Neural crest cell (in vitro differentiated cells): Measurements from ENCODE around the gene CTAG1A. TPM values are rescaled to one million over a fixed set of nuclear protein-coding genes. Genes with fewer than 3 reads are reported as not detected.
"Not testable (repeated sequence)": the region's sequence is repeated elsewhere in the genome, so short reads cannot be mapped to it uniquely, and the experiment has no call there.

Source experiments
- DNase-seq: peaks from one replicate; pipeline ENCODE4 v3.0.0; 2021; ENCODE audit warnings: low read depth, mixed read lengths, low spot score
- H3K27ac Mint-ChIP-seq: one replicate; pipeline ENCODE4 v1.8.0; 2021; ENCODE audit warnings: mild to moderate bottlenecking, mixed read lengths; ENCODE audit not compliant: unreplicated experiment
- H3K27me3 Mint-ChIP-seq: 2 replicates; pipeline ENCODE4 v1.8.0; 2021; ENCODE audit warnings: low read depth, mild to moderate bottlenecking, mixed read lengths
- H3K36me3 Mint-ChIP-seq: 2 replicates; pipeline ENCODE4 v1.8.0; 2021; ENCODE audit warnings: low read depth, mild to moderate bottlenecking, mixed read lengths
- H3K4me1 Mint-ChIP-seq: 2 replicates; pipeline ENCODE4 v1.8.0; 2021; ENCODE audit warnings: mixed read lengths
- H3K4me3 Mint-ChIP-seq: one replicate; pipeline ENCODE4 v1.8.0; 2021; ENCODE audit warnings: mild to moderate bottlenecking, mixed read lengths
- H3K9me3 Mint-ChIP-seq: 2 replicates; pipeline ENCODE4 v1.8.0; 2021; ENCODE audit warnings: mixed read lengths
- CTCF ChIP-seq: fragments of 200-600 bp; sonication (generic); conservative IDR thresholded peaks from 2 replicates; pipeline ENCODE4 v1.5.0; 2021; ENCODE audit warnings: antibody characterized with exemption, mild to moderate bottlenecking
- total RNA-seq: library from RNA; stranded (reverse); gene quantifications from 2 replicates; pipeline ENCODE4 v1.2.1, GENCODE V29; 2021

The CTAG1A gene
- total RNA-seq, 1 donor from 2014 or later = not detected

- Mint-ChIP-seq H3K9me3 (peaks cover 9% of the 10 kb centered on the region), H3K27me3 (peaks cover 6% of the 10 kb centered on the region), H3K36me3 (peaks cover 2% of the 10 kb centered on the region), H3K4me3 (no peak overlapping the region), H3K27ac (no peak overlapping the region), H3K4me1 (no peaks in the 10 kb centered on the region)
- no peak for DNase-seq
- TF ChIP-seq CTCF = no peak
Measured at GRCh38 chrX:154602226-154602625, 17.3 kb downstream of the CTAG1A start.

GRCh38 chrX:154602766-154603437, 18.0 kb downstream of the CTAG1A start:
- peaks cover 4% of the 10 kb centered on the region for H3K9me3 Mint-ChIP-seq

GRCh38 chrX:154603438-154604430, 18.8 kb downstream of the CTAG1A start:
- no peaks in the 10 kb centered on the region for H3K4me1 Mint-ChIP-seq
- H3K4me3 Mint-ChIP-seq = no peak overlapping the region
- no peak for DNase-seq
- peaks cover 6% of the 10 kb centered on the region for H3K27me3 Mint-ChIP-seq
- H3K27ac Mint-ChIP-seq = no peak overlapping the region
- peaks cover 2% of the 10 kb centered on the region for H3K9me3 Mint-ChIP-seq
- no peaks in the 10 kb centered on the region for H3K36me3 Mint-ChIP-seq
- TF ChIP-seq CTCF = no peak

More at GRCh38 chrX:154602766-154603437, 18.0 kb downstream of the CTAG1A start:
- no peak for DNase-seq
- H3K4me1 Mint-ChIP-seq = no peaks in the 10 kb centered on the region
- H3K36me3 Mint-ChIP-seq = no peaks in the 10 kb centered on the region
- H3K4me3 Mint-ChIP-seq = no peak overlapping the region
- TF ChIP-seq CTCF = no peak
- H3K27me3 Mint-ChIP-seq = peaks cover 6% of the 10 kb centered on the region
- H3K27ac Mint-ChIP-seq = no peak overlapping the region

GRCh38 chrX:154605566-154605965, 20.6 kb downstream of the CTAG1A start:
- TF ChIP-seq CTCF = no peak
- H3K4me3 Mint-ChIP-seq = no peak overlapping the region
- H3K9me3 Mint-ChIP-seq = peaks cover 5% of the 10 kb centered on the region
- DNase-seq = no peak
- H3K27me3 Mint-ChIP-seq = peaks cover 6% of the 10 kb centered on the region
- no peak overlapping the region for H3K27ac Mint-ChIP-seq
- no peaks in the 10 kb centered on the region for H3K36me3 Mint-ChIP-seq
- no peaks in the 10 kb centered on the region for H3K4me1 Mint-ChIP-seq

GRCh38 chrX:154607370-154607769, 22.4 kb downstream of the CTAG1A start:
- Mint-ChIP-seq H3K4me3 (no peak overlapping the region), H3K27me3 (peaks cover 6% of the 10 kb centered on the region), H3K36me3 (no peaks in the 10 kb centered on the region), H3K27ac (no peak overlapping the region), H3K4me1 (no peaks in the 10 kb centered on the region), H3K9me3 (peaks cover 5% of the 10 kb centered on the region)
- DNase-seq = no peak
- no peak for TF ChIP-seq CTCF

- H3K27ac Mint-ChIP-seq, H3K4me1 Mint-ChIP-seq, H3K4me3 Mint-ChIP-seq, DNase-seq, H3K9me3 Mint-ChIP-seq, H3K36me3 Mint-ChIP-seq, H3K27me3 Mint-ChIP-seq: not testable (repeated sequence)
Measured at GRCh38 chrX:154607976-154608375, 23.0 kb downstream of the CTAG1A start.

- not testable (repeated sequence) for H3K27me3 Mint-ChIP-seq, DNase-seq
Measured at GRCh38 chrX:154608823-154609222, 23.9 kb downstream of the CTAG1A start.

GRCh38 chrX:154611146-154611545, 26.2 kb downstream of the CTAG1A start:
- H3K9me3 Mint-ChIP-seq, H3K36me3 Mint-ChIP-seq, DNase-seq, H3K27me3 Mint-ChIP-seq, H3K27ac Mint-ChIP-seq, H3K4me3 Mint-ChIP-seq, H3K4me1 Mint-ChIP-seq: not testable (repeated sequence)

More at GRCh38 chrX:154608823-154609222, 23.9 kb downstream of the CTAG1A start:
- not testable (repeated sequence) for H3K36me3 Mint-ChIP-seq, H3K4me1 Mint-ChIP-seq, H3K9me3 Mint-ChIP-seq, H3K4me3 Mint-ChIP-seq, H3K27ac Mint-ChIP-seq
